Epithelial cell of proximal tubule (primary cell): Measurements from ENCODE around the gene SSC5D. TPM values are rescaled to one million over a fixed set of nuclear protein-coding genes. Genes with fewer than 3 reads are reported as not detected.

ENCODE experiments used
- DNase-seq: peaks from one replicate; pipeline ENCODE4 v3.0.0-alpha.2; 2011; ENCODE audit warnings: low read depth
- H3K4me3 ChIP-seq: 2 replicates; pipeline ENCODE4 v1.5.1; 2011; ENCODE audit warnings: low read depth, mild to moderate bottlenecking, low read length
- CTCF ChIP-seq: conservative IDR thresholded peaks from 2 replicates; pipeline ENCODE4 v1.5.1; 2012; ENCODE audit warnings: low read depth, mild to moderate bottlenecking, low read length
- total RNA-seq: library from RNA; depleted of rRNA; stranded (reverse); fragments of >200 nt; gene quantifications from 2 replicates; pipeline ENCODE4 v1.2.3, GENCODE V29; 2015

Gene SSC5D
- total RNA-seq, 1 donor from 2014 or later: 0.86 TPM

- H3K4me3 ChIP-seq: peak overlapping the region; percentile 91
- DNase-seq: no peak
These were observed 26.1 kb upstream of the SSC5D start for GRCh38 chr19:55461974-55462626.

GRCh38 chr19:55462722-55463121 is 25.5 kb upstream of the SSC5D start:
- peak overlapping the region; percentile 91 for H3K4me3 ChIP-seq
- DNase-seq: no peak
- no peak for TF ChIP-seq CTCF

More at GRCh38 chr19:55461974-55462626, 26.1 kb upstream of the SSC5D start:
- TF ChIP-seq CTCF: no peak

- H3K4me3 ChIP-seq: no peak overlapping the region
- TF ChIP-seq CTCF: no peak
- DNase-seq: no peak
These were observed 24.6 kb upstream of the SSC5D start for GRCh38 chr19:55463583-55464031.

- H3K4me3 ChIP-seq: no peak overlapping the region
- no peak for DNase-seq
- TF ChIP-seq CTCF: no peak
These were observed 24.1 kb upstream of the SSC5D start for GRCh38 chr19:55464039-55464661.

GRCh38 chr19:55464662-55465054 is 23.6 kb upstream of the SSC5D start, which contains the start of gene C19orf85:
Gene C19orf85 (minus strand): TSS chr19:55464751. CDS start chr19:55464554, 197 bp downstream.
- no peak within 1 kb of the TSS for H3K4me3 ChIP-seq
- TF ChIP-seq CTCF: no peak
- DNase-seq: no peak

- TF ChIP-seq CTCF: no peak
- DNase-seq: no peak
- H3K4me3 ChIP-seq: no peak overlapping the region
These were observed 22.6 kb upstream of the SSC5D start for GRCh38 chr19:55465460-55466240.
